SJCRH30 (cell line): ENCODE measurements around the gene SLC4A4. TPM values are rescaled to one million over a fixed set of nuclear protein-coding genes. Genes with fewer than 3 reads are reported as not detected.

Experiments used
- DNase-seq, 2 experiments: peaks; one replicate each; pipeline ENCODE4 v3.0.0-alpha.2; 2015 to 2020
- H3K27ac ChIP-seq: fragments of 250-450 bp; sonication (Bioruptor Pico); 2 replicates; pipeline ENCODE4 v1.5.1; 2020; ENCODE audit warnings: mild to moderate bottlenecking, moderate library complexity
- H3K27me3 ChIP-seq: fragments of 250-450 bp; sonication (Bioruptor Pico); 2 replicates; pipeline ENCODE4 v1.5.1; 2020; ENCODE audit warnings: mild to moderate bottlenecking, moderate library complexity
- H3K36me3 ChIP-seq: fragments of 250-450 bp; sonication (Bioruptor Pico); 2 replicates; pipeline ENCODE4 v1.5.1; 2020; ENCODE audit warnings: mild to moderate bottlenecking, moderate library complexity
- H3K4me1 ChIP-seq: fragments of 250-450 bp; sonication (Bioruptor Pico); 2 replicates; pipeline ENCODE4 v1.5.1; 2020; ENCODE audit warnings: mild to moderate bottlenecking, moderate library complexity
- H3K4me3 ChIP-seq: fragments of 250-450 bp; sonication (Bioruptor Pico); 2 replicates; pipeline ENCODE4 v1.5.1; 2020; ENCODE audit warnings: mild to moderate bottlenecking, moderate library complexity
- H3K9me3 ChIP-seq: fragments of 250-450 bp; sonication (Bioruptor Pico); replicated peaks from 2 replicates; pipeline ENCODE4 v1.5.1; 2020; ENCODE audit warnings: mild to moderate bottlenecking, moderate library complexity
- total RNA-seq: library from RNA; depleted of rRNA; stranded (reverse); fragments of >200 nt; shearing (Covaris generic); gene quantifications from 2 replicates; pipeline ENCODE4 v1.2.3, GENCODE V29; 2014

Gene SLC4A4
- total RNA-seq, 1 experiment from 2014 or later = 0.04 TPM

- H3K4me1 ChIP-seq = no peaks in the 10 kb centered on the region
- no peak overlapping the region for H3K4me3 ChIP-seq
- no peaks in the 10 kb centered on the region for H3K36me3 ChIP-seq
- H3K27me3 ChIP-seq = no peaks in the 10 kb centered on the region
- no peak overlapping the region for H3K27ac ChIP-seq
- no peak for DNase-seq
- no peaks in the 10 kb centered on the region for H3K9me3 ChIP-seq
Measured at GRCh38 chr4:71456841-71457240, 118.0 kb downstream of the SLC4A4 start.

- Histone ChIP-seq H3K9me3 (no peaks in the 10 kb centered on the region), H3K4me1 (no peaks in the 10 kb centered on the region), H3K4me3 (no peak overlapping the region), H3K27me3 (no peaks in the 10 kb centered on the region), H3K27ac (no peak overlapping the region), H3K36me3 (no peaks in the 10 kb centered on the region)
- no peak for DNase-seq
Measured at GRCh38 chr4:71460371-71460770, 121.6 kb downstream of the SLC4A4 start.

DNA sequence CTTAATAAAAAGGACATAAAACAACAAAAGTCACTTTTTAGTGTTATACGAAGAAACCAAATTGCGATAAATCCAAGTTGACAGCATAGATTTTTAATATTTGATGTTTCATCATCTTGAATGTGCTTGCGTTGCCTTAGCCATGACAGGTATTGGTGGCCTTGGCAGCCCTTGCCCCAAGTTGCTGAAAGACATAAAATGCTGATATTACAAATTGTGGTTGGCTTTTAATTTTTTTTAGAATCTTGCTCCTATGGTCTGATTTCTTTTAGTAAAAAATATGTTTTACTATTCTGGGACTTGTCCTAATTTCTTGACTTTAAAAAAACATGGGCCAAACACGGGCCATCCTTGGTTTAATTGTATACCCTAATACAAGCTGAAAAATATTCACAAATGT lies 122.6 kb downstream of the SLC4A4 start:
- H3K36me3 ChIP-seq = no peaks in the 10 kb centered on the region
- no peak overlapping the region for H3K4me3 ChIP-seq
- no peaks in the 10 kb centered on the region for H3K4me1 ChIP-seq
- DNase-seq = no peak
- no peak overlapping the region for H3K27ac ChIP-seq
- no peaks in the 10 kb centered on the region for H3K27me3 ChIP-seq
- no peaks in the 10 kb centered on the region for H3K9me3 ChIP-seq

DNA sequence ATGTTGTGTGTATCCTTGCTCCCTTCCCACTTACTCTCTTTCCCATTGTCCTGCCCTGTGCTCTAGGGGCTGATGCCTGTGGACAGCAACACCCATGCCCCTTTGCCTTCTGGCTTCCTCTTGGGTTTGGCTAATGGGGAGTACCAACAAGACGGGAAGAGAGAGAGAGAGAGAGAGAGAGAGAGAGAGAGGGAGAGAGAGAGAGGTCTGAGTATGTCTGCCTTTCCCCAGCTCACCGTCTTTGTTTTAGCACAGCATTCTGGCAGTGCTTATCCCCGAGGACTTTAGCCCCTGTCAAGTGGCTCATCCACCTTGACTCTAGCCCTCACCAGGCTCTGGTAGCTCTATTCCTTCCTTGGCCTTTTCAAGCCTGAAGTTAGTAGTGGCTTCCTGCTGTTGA lies 128.0 kb downstream of the SLC4A4 start:
- Histone ChIP-seq H3K4me3 (no peak overlapping the region), H3K9me3 (no peaks in the 10 kb centered on the region), H3K4me1 (no peaks in the 10 kb centered on the region), H3K36me3 (no peaks in the 10 kb centered on the region), H3K27me3 (no peaks in the 10 kb centered on the region), H3K27ac (no peak overlapping the region)
- no peak for DNase-seq

DNA sequence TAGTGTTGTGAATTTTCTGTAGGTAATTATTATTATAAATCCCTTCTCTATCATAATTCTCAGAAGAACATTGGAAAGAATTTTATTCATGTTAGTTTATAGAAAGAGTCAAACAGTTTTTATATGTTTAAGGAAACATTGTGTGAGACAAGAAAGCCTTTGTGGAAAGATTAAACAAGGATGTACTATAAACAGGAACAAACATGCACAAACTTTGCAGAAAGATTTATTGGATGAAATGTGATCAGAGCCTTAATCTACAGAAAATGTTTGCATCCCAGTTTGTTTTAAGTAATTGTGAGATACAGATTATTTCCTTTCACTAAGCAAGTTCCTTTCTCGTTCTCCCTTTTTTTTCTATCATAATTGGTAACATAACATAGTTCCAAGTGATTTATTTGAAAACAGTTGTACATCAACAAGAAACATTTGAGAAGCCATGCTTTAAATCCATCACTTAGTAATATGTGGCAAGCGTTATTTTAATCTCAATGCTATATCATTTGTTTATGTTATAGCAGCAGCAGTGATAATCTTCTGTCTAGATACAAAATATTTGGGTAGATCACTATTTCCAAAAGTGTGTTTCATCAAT lies 129.4 kb downstream of the SLC4A4 start:
- no peaks in the 10 kb centered on the region for H3K36me3 ChIP-seq

GRCh38 chr4:71469541-71469940 lies 130.7 kb downstream of the SLC4A4 start:
- H3K4me1 ChIP-seq = no peaks in the 10 kb centered on the region
- no peaks in the 10 kb centered on the region for H3K36me3 ChIP-seq
- no peaks in the 10 kb centered on the region for H3K9me3 ChIP-seq
- DNase-seq = no peak
- H3K27me3 ChIP-seq = no peaks in the 10 kb centered on the region
- no peak overlapping the region for H3K27ac ChIP-seq
- no peak overlapping the region for H3K4me3 ChIP-seq

More for the DNA sequence above, 129.4 kb downstream of the SLC4A4 start:
- H3K9me3 ChIP-seq = no peaks in the 10 kb centered on the region
- no peak for DNase-seq
- no peak overlapping the region for H3K4me3 ChIP-seq
- no peaks in the 10 kb centered on the region for H3K27me3 ChIP-seq
- no peak overlapping the region for H3K27ac ChIP-seq
- H3K4me1 ChIP-seq = no peaks in the 10 kb centered on the region

DNA sequence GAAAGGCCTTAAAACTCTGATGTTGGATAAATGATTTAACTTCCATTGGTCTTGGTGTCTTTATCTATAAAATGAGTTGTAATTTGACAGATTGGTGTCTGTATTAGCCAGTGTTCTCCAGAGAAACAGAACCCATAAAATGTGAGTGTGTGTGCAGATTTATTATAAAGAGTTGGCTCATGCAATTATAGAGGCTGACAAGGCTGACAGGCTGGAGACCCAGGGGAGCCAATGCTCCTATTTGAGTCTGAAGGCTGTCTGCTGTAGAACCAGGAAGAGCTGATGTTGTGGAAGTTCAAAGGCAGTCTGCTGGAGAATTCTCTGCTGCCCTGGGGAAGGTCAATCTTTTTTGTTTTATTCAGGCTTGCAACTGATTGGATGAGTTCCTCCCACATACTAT lies 131.7 kb downstream of the SLC4A4 start:
- Histone ChIP-seq H3K36me3 (no peaks in the 10 kb centered on the region), H3K27ac (no peak overlapping the region), H3K27me3 (no peaks in the 10 kb centered on the region), H3K9me3 (no peaks in the 10 kb centered on the region), H3K4me3 (no peak overlapping the region), H3K4me1 (no peaks in the 10 kb centered on the region)
- no peak for DNase-seq

DNA sequence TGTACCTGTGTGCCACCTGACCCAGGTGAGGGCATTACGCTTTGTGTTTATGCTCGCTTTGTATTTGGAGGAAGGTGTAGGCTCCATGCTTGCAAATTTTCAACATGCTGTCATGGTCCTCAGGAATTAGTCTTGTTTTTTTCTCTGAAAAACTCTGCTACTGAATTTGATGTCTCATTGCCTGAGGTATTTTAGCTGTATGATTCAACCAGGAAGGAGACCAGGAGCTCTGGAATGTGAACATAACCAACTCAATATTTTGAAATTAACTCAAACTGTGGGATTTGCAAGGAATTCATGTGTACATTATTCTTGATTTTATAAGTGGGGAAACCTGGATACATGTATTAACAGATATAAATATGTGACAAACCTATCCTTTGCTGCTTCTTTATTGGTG lies 134.1 kb downstream of the SLC4A4 start:
- no peak for DNase-seq
- H3K27me3 ChIP-seq = no peaks in the 10 kb centered on the region
- H3K4me3 ChIP-seq = no peak overlapping the region
- no peaks in the 10 kb centered on the region for H3K36me3 ChIP-seq
- no peaks in the 10 kb centered on the region for H3K4me1 ChIP-seq
- H3K27ac ChIP-seq = no peak overlapping the region
- no peaks in the 10 kb centered on the region for H3K9me3 ChIP-seq

- Histone ChIP-seq H3K9me3 (no peaks in the 10 kb centered on the region), H3K36me3 (no peaks in the 10 kb centered on the region), H3K27me3 (no peaks in the 10 kb centered on the region), H3K27ac (no peak overlapping the region), H3K4me1 (no peaks in the 10 kb centered on the region), H3K4me3 (no peak overlapping the region)
- DNase-seq = no peak
Measured at GRCh38 chr4:71473541-71474240, 134.9 kb downstream of the SLC4A4 start.

- H3K9me3 ChIP-seq = no peaks in the 10 kb centered on the region
- no peak overlapping the region for H3K4me3 ChIP-seq
- no peaks in the 10 kb centered on the region for H3K4me1 ChIP-seq
- H3K27ac ChIP-seq = no peak overlapping the region
- DNase-seq = no peak
- H3K27me3 ChIP-seq = no peaks in the 10 kb centered on the region
- H3K36me3 ChIP-seq = no peaks in the 10 kb centered on the region
Measured at GRCh38 chr4:71474731-71475130, 135.9 kb downstream of the SLC4A4 start.

- DNase-seq = no peak
- H3K27ac ChIP-seq = no peak overlapping the region
Measured at GRCh38 chr4:71476240-71476639, 137.4 kb downstream of the SLC4A4 start.

DNA sequence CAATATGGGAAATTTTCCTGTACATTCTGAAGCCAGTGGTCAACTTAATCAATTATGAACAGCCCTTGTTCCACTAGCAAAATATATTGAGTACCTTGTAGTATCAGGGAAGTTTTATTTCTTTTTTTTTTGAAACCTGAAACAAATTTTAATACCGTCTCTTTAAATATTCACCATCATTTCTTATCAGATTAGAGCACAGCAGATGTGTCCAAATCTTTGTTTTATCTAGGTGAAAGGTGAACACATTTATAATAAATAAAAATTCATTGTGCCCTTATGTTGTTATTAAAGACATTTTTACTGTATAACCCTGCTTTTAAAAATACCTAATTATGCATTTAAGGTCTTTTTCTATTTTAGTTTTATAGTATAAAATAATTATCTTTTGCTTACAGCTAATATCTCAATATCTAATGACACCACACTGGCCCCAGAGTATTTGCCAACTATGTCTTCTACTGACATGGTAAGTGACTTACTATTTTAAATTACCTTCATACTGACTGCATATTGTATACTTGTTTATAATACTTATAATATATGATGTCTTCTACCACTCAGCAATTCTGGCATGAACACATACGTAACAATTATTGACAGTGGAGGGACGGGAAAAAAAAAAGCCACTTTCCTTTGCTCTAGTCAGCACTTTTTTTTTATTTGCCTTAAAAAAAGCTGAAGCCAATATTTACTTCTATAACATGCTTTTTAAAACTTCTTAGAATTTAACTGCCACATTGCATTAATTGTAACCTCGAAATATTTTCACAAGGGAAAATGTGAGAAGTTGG lies 147.9 kb downstream of the SLC4A4 start:
- no peaks in the 10 kb centered on the region for H3K4me1 ChIP-seq
- H3K27me3 ChIP-seq = no peaks in the 10 kb centered on the region
- no peak for DNase-seq
- H3K4me3 ChIP-seq = no peak overlapping the region
- no peak overlapping the region for H3K27ac ChIP-seq
- H3K9me3 ChIP-seq = no peaks in the 10 kb centered on the region
- no peaks in the 10 kb centered on the region for H3K36me3 ChIP-seq

More at GRCh38 chr4:71476240-71476639, 137.4 kb downstream of the SLC4A4 start:
- Histone ChIP-seq H3K36me3 (no peaks in the 10 kb centered on the region), H3K4me3 (no peak overlapping the region), H3K9me3 (no peaks in the 10 kb centered on the region), H3K4me1 (no peaks in the 10 kb centered on the region), H3K27me3 (no peaks in the 10 kb centered on the region)

- H3K9me3 ChIP-seq = no peaks in the 10 kb centered on the region
- no peaks in the 10 kb centered on the region for H3K36me3 ChIP-seq
- no peaks in the 10 kb centered on the region for H3K27me3 ChIP-seq
- no peak overlapping the region for H3K4me3 ChIP-seq
- no peak overlapping the region for H3K27ac ChIP-seq
- H3K4me1 ChIP-seq = no peaks in the 10 kb centered on the region
- DNase-seq = peak in 1 of 2 experiments; percentile 17
Measured at GRCh38 chr4:71487344-71487920, 148.6 kb downstream of the SLC4A4 start.

DNA sequence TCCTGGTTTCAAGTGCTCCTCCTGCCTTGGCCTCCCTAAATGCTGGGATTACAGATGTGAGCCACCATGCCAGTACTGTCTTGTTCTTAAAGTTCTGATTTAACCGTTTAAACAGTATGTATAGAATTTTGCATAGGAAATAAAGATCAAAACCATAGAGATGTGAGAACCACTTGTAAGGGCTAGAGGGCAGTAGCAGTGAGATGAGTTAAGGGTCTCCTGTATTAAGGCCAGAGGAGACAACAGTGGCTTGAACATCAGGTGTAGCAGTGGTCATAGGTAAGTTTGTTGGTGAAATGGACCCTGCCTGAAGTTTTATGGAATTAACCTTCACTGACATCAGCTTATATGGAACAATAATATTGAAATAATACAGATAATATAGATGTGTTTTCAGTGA lies 155.7 kb downstream of the SLC4A4 start:
- Histone ChIP-seq H3K36me3 (no peaks in the 10 kb centered on the region), H3K9me3 (no peaks in the 10 kb centered on the region), H3K4me3 (no peak overlapping the region), H3K27ac (no peak overlapping the region), H3K27me3 (no peaks in the 10 kb centered on the region), H3K4me1 (no peaks in the 10 kb centered on the region)
- DNase-seq = no peak

DNA sequence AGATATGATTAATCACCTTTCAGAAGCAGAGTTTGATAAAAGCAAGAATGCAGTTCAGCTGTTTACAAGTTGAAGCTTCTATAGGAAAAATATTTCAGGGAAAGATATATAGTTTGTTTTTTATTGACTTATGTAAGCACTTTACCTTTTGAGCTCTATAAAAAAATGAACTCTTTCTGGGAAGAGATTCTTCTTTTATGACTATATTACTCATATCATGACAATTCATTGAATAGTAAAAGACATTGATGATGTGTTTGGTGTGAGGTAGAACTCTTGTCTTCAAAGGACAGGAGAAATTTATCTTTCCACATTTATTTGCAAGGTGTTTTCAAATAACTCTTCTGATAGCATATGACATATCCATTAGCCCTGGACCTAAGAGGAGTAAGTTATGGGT lies 156.6 kb downstream of the SLC4A4 start:
- Histone ChIP-seq H3K9me3 (no peaks in the 10 kb centered on the region), H3K36me3 (no peaks in the 10 kb centered on the region), H3K4me1 (no peaks in the 10 kb centered on the region), H3K27me3 (no peaks in the 10 kb centered on the region), H3K27ac (no peak overlapping the region), H3K4me3 (no peak overlapping the region)
- no peak for DNase-seq
